AG08396 (cell line): ENCODE data around the gene LUZP2.
"Not testable (repeated sequence)": the region's sequence is repeated elsewhere in the genome, so short reads cannot be mapped to it uniquely, and the experiment has no call there.

Experiments used
- DNase-seq: peaks from one replicate; pipeline ENCODE4 v3.0.0; 2012; ENCODE audit warnings: low spot score, mixed read lengths

Gene LUZP2

DNA sequence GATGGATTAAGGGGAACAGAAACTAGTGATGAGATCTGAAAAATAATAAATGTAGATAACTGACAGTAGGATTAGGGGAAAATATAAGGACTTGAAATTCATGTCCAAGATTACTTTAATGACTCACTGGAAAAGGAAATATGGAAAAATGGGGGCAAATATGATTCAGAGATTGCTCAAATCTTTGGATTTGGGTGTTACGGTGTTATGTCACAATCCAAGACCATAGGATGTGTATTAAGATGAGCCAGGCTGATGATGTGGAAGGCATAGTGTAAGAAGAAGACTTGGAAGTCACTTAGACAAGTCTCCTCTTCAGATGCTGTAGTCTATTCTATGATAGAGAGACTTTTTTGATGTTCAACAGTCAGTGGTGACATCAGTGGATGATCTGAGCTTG lies 323.7 kb downstream of the LUZP2 start:
- DNase-seq = no peak

GRCh38 chr11:24828938-24829605 lies 332.2 kb downstream of the LUZP2 start:
- DNase-seq = no peak

DNA sequence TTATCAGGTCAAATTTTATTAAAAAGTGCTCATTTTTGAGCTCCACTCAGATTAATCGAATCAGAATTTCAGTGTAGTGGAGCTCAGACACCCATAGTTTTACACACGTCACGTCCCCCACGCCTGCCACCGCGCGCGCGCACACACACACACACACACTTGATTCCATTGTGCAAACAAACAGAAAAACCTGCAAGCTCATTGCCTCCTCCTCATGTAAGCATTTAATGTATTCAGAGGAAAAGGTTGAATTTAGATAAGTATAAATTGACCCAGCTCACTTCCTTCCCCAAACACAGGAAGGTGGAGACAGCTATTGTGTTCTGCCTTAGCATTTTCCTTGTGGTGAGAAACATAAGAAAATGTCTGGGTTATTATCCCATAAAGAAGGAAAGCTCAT lies 336.7 kb downstream of the LUZP2 start:
- no peak for DNase-seq

DNA sequence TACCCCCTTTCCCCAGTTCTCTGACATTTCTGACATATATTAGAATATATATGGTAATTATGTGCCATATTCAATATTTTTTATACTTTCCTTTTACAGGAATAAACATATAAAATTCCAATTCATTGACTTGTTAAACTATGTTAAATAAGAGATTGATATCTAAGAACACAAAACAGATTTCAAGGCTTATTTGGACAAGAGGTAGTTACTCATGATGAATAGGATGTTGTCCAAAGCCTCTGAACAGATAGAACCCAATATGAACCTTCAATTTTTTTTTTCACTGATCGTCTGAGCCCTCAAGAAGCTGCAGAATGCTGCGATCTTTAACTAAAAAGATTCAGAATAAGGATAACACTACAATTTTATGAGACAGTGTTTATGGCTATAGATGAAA lies 340.3 kb downstream of the LUZP2 start:
- DNase-seq = no peak

- DNase-seq = no peak
Observed at GRCh38 chr11:24842308-24842707, 345.5 kb downstream of the LUZP2 start.

GRCh38 chr11:24844406-24844805 lies 347.6 kb downstream of the LUZP2 start:
- DNase-seq = no peak

- DNase-seq = no peak
Observed at GRCh38 chr11:24848857-24849256, 352.0 kb downstream of the LUZP2 start.

DNA sequence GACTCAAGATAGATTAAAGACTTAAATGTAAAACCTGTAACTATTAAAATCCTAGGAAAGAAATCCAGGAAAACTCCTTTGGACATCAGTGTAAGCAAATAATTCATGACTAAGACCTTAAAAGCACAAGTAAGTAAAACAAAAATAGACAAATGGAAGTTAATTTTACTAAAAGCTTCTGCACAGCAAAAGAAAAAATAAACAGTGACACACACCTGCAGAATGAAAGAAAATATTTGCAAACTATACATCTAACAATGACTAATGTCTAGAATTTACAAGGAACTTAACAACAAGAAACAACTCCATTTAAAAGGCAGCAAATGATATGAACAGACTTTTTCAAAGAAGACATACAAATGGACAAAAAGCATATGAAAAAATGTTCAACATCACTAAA lies 359.1 kb downstream of the LUZP2 start:
- no peak for DNase-seq

GRCh38 chr11:24859801-24860300 lies 363.0 kb downstream of the LUZP2 start:
- DNase-seq = no peak

DNA sequence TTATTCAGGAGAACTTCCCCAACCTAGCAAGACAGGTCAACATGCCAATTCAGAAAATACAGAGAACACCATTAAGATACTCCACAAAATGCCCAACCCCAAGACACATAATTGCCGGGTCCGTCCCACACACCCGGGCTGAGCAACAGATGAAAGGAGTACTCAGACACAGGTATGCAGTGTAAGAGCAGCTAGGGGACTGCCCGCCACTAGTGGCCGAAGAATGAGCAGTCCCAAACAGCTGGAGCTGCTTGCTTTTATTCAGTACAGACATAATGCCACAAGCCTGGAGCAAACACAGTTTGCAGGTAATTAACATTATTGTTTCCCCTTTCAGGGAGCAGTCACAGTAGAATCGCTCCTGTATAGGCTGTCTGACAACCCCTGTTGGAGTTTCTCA lies 364.6 kb downstream of the LUZP2 start:
- DNase-seq = no peak

- no peak for DNase-seq
Observed at GRCh38 chr11:24866743-24867142, 369.9 kb downstream of the LUZP2 start.

DNA sequence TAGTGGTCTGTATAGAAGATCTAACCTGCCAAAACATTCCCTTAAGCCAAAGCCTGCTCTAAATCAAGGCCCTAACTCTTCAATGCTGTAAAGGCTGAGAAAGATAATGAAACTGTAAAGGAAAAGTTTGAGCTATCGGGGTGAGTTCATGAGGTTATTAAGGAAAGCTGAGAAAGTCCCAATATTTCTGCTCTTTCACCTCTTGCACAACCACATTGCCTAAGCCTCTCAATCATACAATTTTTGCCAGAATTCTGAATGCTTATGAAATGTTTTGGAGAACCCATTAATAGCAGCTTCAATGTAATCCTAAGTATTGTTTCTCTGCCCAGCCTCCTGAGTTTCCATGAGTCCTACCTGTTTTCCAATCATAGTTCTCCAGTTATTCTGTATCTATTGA lies 373.2 kb downstream of the LUZP2 start:
- no peak for DNase-seq

DNA sequence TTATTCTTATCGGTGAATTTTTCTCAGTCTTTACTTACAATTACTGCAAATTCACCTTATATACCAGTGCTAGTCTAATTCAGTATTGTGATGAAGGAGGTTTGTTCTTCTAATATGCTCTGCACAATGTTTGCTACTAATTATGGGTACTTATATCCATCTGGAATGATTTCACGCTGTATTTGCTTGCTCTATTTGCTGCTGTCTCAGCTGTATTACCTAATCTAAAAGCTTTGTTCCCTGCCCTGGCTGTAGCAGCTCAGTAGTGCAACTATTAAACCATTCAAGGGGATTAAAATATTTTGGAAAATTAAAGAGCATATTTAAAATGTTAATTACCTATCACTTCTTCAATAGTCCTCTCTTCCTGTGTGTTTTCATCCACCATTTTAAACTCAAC lies 375.3 kb downstream of the LUZP2 start:
- no peak for DNase-seq

DNA sequence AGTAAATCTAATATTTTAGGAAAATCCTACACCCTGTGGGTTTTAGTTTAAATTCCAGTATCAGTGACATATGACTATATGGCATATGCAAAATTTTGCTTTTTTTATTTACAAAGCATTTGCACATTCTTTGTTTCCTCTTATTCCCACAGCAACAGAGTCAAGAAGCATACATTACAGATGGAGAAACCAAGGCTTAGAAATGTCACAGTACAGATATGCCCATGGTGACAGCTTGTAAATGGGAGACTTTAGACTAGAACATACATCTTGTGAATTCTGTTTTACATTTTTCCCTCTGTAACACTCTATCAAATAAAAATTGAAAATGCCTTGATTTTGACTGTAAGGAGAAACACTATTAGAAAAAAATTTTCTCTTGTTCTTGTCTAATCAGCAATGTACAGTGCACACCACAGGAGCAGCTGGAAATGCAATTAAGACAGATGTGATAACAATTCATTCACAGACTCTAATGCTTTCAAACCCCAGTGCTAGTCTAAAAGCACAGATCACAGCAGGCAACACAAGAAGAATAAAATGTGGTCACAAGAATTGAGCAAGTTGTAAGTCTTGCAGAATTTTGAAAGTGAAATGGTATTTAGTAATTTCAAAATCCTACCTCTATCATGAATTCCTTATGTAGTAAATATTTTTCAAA lies 375.9 kb downstream of the LUZP2 start:
- DNase-seq = no peak

DNA sequence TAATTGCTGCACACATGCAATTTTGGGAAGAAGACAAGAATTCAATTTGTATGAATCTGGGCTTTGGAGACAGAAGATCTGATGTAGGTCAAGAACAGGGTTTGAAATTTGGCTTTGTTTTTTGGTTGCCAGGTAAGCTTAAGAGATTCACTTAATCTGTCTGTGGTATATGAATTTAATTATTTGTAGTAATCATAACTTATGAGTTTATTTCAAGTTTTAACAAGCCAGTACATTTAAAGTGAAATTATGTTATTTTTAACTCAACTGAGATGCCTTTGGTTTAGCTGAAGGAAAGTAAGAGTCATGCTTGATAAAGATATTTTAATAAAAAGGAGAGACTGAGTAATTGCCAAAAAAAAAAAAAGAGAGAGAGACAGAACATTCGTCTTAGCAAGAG lies 384.1 kb downstream of the LUZP2 start:
- no peak for DNase-seq

DNA sequence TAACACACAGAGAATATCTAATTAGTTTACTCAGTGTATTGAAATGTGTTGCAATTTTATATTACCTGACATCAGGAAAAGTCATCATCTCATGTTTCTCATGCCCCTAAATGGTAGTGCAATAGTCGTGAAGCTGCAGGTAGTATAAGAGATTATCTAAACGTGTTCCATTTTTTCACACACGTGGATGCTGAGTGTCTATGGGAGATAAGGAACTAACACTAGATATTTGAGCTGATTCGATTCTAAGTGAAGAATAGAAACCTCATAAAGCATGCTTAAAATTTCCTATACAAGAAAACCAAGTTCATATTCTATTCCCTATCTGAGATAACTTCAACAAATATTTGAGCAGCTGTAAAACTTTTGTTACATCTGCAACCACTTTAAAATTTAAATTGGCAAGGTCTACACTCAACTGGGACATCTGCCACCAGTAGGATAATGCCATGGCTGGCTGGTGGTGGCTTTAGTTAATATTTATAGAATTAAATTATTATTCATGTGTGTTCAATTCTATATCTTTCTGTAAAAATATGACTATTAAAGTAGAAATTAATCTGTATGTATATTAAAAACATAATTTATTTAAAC lies 388.8 kb downstream of the LUZP2 start:
- no peak for DNase-seq

- DNase-seq = no peak
Observed at GRCh38 chr11:24886880-24887619, 390.2 kb downstream of the LUZP2 start.

GRCh38 chr11:24890426-24890825 lies 393.6 kb downstream of the LUZP2 start:
- no peak for DNase-seq

GRCh38 chr11:24891845-24892492 lies 395.1 kb downstream of the LUZP2 start:
- DNase-seq = not testable (repeated sequence)

DNA sequence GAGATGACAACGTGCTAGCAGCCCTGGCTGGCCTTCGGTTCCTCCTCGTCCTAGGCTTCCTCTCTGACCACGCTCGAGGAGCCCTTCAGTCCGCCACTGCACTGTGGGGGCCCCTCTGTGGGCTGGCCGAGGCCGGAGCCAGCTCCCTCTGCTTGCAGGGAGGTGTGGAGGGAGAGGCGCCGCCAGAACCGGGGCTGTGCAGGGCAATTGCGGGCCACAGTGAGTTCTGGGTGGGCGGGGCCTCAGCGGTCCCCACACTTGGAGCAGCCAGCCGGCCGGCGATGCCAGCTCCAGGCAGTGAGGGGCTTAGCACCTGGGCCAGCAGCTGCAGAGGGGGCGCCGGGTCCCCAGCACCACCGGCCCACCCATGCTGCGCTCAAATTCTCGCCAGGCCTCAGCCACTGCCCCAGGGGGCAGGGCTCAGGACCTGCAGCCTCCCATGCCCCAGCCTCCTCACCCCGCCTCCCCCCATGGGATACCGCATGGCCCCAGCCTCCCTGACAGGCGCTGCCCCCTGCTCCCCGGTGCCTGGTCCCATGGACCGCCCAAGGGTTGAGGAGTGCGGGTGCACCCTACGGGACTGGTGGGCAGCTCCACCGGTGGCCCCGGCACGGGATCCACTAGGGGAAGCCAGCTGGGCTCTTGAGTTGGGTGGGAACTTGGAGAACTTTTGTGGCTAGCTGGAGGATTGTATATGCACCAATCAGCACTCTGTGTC lies 399.4 kb downstream of the LUZP2 start:
- no peak for DNase-seq

GRCh38 chr11:24900514-24900913 lies 403.7 kb downstream of the LUZP2 start:
- DNase-seq = no peak
